Sigmoid colon (tissue), 7 donors: Measurements from ENCODE around the gene NCCRP1. TPM values are rescaled to one million over a fixed set of nuclear protein-coding genes. Genes with fewer than 3 reads are reported as not detected.
"Not testable (repeated sequence)": the region's sequence is repeated elsewhere in the genome, so short reads cannot be mapped to it uniquely, and the experiment has no call there.

ENCODE experiments used
- DNase-seq: peaks from one replicate; pipeline ENCODE4 v3.0.0-alpha.2; 2019
- H3K27ac ChIP-seq, 4 donors: fragments of 200-600 bp; sonication (generic); one replicate each; pipeline ENCODE4 v1.5.1; 2016 to 2019; ENCODE audit warnings: mild to moderate bottlenecking in 1 of 4
- H3K27me3 ChIP-seq, 3 donors: fragments of 200-600 bp; sonication (generic); one replicate each; pipeline ENCODE4 v1.5.1; 2019; ENCODE audit warnings: mild to moderate bottlenecking in 1 of 3
- H3K36me3 ChIP-seq, 4 donors: fragments of 200-600 bp; sonication (generic); one replicate each; pipeline ENCODE4 v1.5.1; 2016 to 2019
- H3K4me1 ChIP-seq, 4 donors: fragments of 200-600 bp; sonication (generic); one replicate each; pipeline ENCODE4 v1.5.1; 2017 to 2019
- H3K4me3 ChIP-seq, 4 donors: fragments of 200-600 bp; sonication (generic); one replicate each; pipeline ENCODE4 v1.5.1; 2017 to 2019; ENCODE audit warnings: mild to moderate bottlenecking in 2 of 4, moderate library complexity in 1 of 4
- H3K9me3 ChIP-seq, 4 donors: fragments of 200-600 bp in 3 of 4; sonication (generic) in 3 of 4; one replicate each; pipeline versions ENCODE4 v1.5.1 to v1.6.1; 2013 to 2019
- CTCF ChIP-seq, 4 experiments: fragments of 450-650 bp in 3 of 4; fragments of 200-600 bp in 1 of 4; IDR thresholded peaks; one replicate each; pipeline ENCODE4 v1.5.1; 2016 to 2019; ENCODE audit warnings: antibody characterized with exemption in 4 of 4, mild to moderate bottlenecking in 3 of 4, moderate library complexity in 2 of 4
- EP300 ChIP-seq, 4 donors: sonication (generic); formaldehyde crosslinking; IDR thresholded peaks; one replicate each; pipeline ENCODE4 v1.6.1; 2017; ENCODE audit warnings: antibody characterized with exemption in 4 of 4
- POLR2A ChIP-seq, 2 donors: fragments of 450-650 bp; IDR thresholded peaks; one replicate each; pipeline ENCODE4 v1.6.1; 2016; ENCODE audit warnings: antibody characterized with exemption in 2 of 2, mild to moderate bottlenecking in 2 of 2, moderate library complexity in 2 of 2
- POLR2AphosphoS5 ChIP-seq, 4 donors: sonication (generic); formaldehyde crosslinking; IDR thresholded peaks; one replicate each; pipeline ENCODE4 v1.6.1; 2017; ENCODE audit warnings: antibody characterized with exemption in 4 of 4
- WGBS, 2 donors: extraction: QIAGEN DNeasy Blood & Tissue Kit; methylation state at CpG; one replicate each; pipeline ENCODE4 v1.1.7; 2013; 5-methylcytosine and 5-hydroxymethylcytosine counted together
- intact Hi-C: fragments of 100-400 bp; cut with DNase I; formaldehyde crosslinking; loops from one replicate; pipeline ENCODE4 v1.15.1; 2023
- polyA plus RNA-seq, 3 donors: library from polyadenylated mRNA; stranded (reverse); fragments of 200-250 nt; gene quantifications; one replicate each; pipeline ENCODE4 v1.2.3, GENCODE V29; 2013
- total RNA-seq, 4 donors: library from RNA; depleted of rRNA; stranded (reverse); fragments of >200 nt; gene quantifications; one replicate each; pipeline ENCODE4 v1.1.0, GENCODE V29; 2016
- donor health status: healthy with polysubstance abuse.
- donor health status: Bipolar disorder and iron deficiency.
- donor health status: healthy.

NCCRP1 gene
- total and polyA plus RNA-seq, 7 donors = 0.41 to 0.60 (median 0.52) TPM; not detected in 4

- no peak overlapping the region for H3K27ac ChIP-seq
- no peak overlapping the region for H3K4me3 ChIP-seq
- TF ChIP-seq POLR2A (IDR thresholded peaks at IDR 0.05) (no peak), POLR2AphosphoS5 (IDR thresholded peaks at IDR 0.05) (no peak), EP300 (IDR thresholded peaks at IDR 0.05) (no peak), CTCF (IDR thresholded peaks at IDR 0.05) (no peak)
- intact Hi-C loops = no loop called here
- no peaks in the 10 kb centered on the region for H3K4me1 ChIP-seq
- H3K36me3 ChIP-seq = no peaks in the 10 kb centered on the region
- DNase-seq = no peak
- peaks cover 0 to 44% (median 30%) of the 10 kb centered on the region in 3 donors for H3K27me3 ChIP-seq
- WGBS, 2 donors = 93 to 95% methylated on average over 7 of the region's 7 CpGs
- no peaks in the 10 kb centered on the region for H3K9me3 ChIP-seq
These were observed 43.7 kb downstream of the NCCRP1 start for GRCh38 chr19:39240421-39240820.

- intact Hi-C loops, H3K36me3 ChIP-seq, H3K27ac ChIP-seq, H3K4me3 ChIP-seq, DNase-seq, H3K9me3 ChIP-seq: not testable (repeated sequence)
- 83% methylated on average over 13 of the region's 13 CpGs for WGBS, 2 donors
- Histone ChIP-seq H3K27me3 (peaks cover 19 to 43% (median 34%) of the 10 kb centered on the region in 3 donors), H3K4me1 (peaks cover 0 to 15% (median 12%) of the 10 kb centered on the region in 4 donors)
These were observed 47.0 kb downstream of the NCCRP1 start for GRCh38 chr19:39243741-39244140.

- intact Hi-C loops, DNase-seq, H3K4me3 ChIP-seq, H3K36me3 ChIP-seq, H3K27ac ChIP-seq, H3K9me3 ChIP-seq: not testable (repeated sequence)
- WGBS, 2 donors = 85 to 86% methylated on average over 12 of the region's 12 CpGs
- peaks cover 0 to 15% (median 12%) of the 10 kb centered on the region in 4 donors for H3K4me1 ChIP-seq
- H3K27me3 ChIP-seq = peaks cover 22 to 49% (median 42%) of the 10 kb centered on the region in 3 donors
These were observed 47.8 kb downstream of the NCCRP1 start, which contains the start of gene IFNL3 for GRCh38 chr19:39244410-39245100. Gene IFNL3 (minus strand): TSS chr19:39245006. CDS start chr19:39244967, 39 bp downstream.

GRCh38 chr19:39245166-39245565 lies 48.4 kb downstream of the NCCRP1 start:
- intact Hi-C loops, H3K27ac ChIP-seq, H3K36me3 ChIP-seq, H3K4me3 ChIP-seq, H3K9me3 ChIP-seq, DNase-seq: not testable (repeated sequence)
- Histone ChIP-seq H3K27me3 (peaks cover 22 to 49% (median 48%) of the 10 kb centered on the region in 3 donors), H3K4me1 (peaks cover 0 to 15% (median 12%) of the 10 kb centered on the region in 4 donors)
- WGBS, 2 donors = no CpG with 5 or more reads among the region's 1 CpG

- no peak overlapping the region for H3K27ac ChIP-seq
- peaks cover 22 to 56% (median 55%) of the 10 kb centered on the region in 3 donors for H3K27me3 ChIP-seq
- no peaks in the 10 kb centered on the region for H3K36me3 ChIP-seq
- no peak for DNase-seq
- intact Hi-C loops = no loop called here
- peak overlapping the region in 2 of 4 donors; percentile 20 to 21 for H3K4me3 ChIP-seq
- no peak for TF ChIP-seq CTCF (IDR thresholded peaks at IDR 0.05)
- TF ChIP-seq POLR2A (IDR thresholded peaks at IDR 0.05) = no peak
- TF ChIP-seq EP300 (IDR thresholded peaks at IDR 0.05) = no peak
- TF ChIP-seq POLR2AphosphoS5 (IDR thresholded peaks at IDR 0.05) = no peak
- WGBS, 2 donors = 25 to 29% methylated on average over 42 of the region's 42 CpGs
- peaks cover 0 to 15% (median 12%) of the 10 kb centered on the region in 4 donors for H3K4me1 ChIP-seq
- H3K9me3 ChIP-seq = no peaks in the 10 kb centered on the region
These were observed 50.3 kb downstream of the NCCRP1 start for GRCh38 chr19:39246951-39247669.
